ENCODE measurements around the gene MEIS3. TPM values are rescaled to one million over a fixed set of nuclear protein-coding genes. Genes with fewer than 3 reads are reported as not detected.

Gene MEIS3
- total RNA-seq, 2 experiments from 2014 or later = not detected

DNA sequence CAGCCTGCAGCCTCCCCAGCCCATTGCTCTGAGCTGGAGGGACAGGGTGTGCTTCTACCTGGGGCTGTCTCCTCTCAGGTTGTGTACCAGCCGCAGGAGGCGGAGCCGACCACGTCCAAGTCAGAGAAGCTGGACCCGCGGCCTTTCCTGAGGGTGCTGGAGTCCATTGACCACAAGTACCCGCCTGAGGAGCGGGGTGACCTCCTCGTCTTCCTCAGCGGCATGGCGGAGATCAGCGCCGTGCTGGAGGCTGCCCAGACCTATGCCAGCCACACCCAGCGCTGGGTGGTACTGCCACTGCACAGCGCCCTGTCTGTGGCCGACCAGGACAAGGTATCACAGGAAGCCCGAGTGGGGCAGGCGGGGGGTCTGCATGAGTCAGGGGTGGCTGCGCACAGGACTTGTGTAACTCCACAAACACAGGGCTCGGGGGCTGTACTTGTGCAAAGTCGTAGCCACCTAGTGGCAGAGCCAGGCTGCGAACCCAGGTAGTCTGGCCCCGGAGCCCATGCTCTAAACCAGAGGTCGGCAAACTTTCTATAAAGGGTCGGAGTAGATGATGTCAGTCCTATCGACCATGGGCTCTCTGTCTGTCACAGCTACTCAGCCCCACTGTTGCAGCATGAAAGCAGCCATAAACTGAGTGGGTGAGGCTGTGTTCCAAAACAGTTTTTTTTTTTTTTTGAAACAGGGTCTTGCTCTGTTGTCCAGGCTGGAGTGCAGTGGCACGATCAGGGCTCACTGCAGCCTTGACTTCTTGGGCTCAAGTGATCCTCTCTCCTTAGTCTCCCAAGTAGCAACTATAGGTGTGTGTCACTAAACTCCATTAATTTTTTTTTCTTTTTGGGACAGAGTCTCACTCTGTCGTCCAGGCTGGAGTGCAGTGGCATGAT is 61.3 kb downstream of the MEIS3 start:
- Mint-ChIP-seq H3K4me1 (ENCODE audit: low read depth) (peaks cover 13% of the 10 kb centered on the region), H3K36me3 (ENCODE audit: low read depth) (peaks cover 47% of the 10 kb centered on the region), H3K4me3 (no peak overlapping the region), H3K9me3 (no peaks in the 10 kb centered on the region), H3K27me3 (ENCODE audit: low read depth) (no peaks in the 10 kb centered on the region), H3K27ac (no peak overlapping the region)
- DNase-seq = no peak
- intact Hi-C loops (cut with micrococcal nuclease) = no loop called here
- CTCF ChIA-PET = interaction anchor here (0.6 to 1.6 kb wide), 5 partner anchors 9 to 33 kb away, joined by 3 to 12 read pairs (median 4); partner anchors contain the start of gene DHX34

DNA sequence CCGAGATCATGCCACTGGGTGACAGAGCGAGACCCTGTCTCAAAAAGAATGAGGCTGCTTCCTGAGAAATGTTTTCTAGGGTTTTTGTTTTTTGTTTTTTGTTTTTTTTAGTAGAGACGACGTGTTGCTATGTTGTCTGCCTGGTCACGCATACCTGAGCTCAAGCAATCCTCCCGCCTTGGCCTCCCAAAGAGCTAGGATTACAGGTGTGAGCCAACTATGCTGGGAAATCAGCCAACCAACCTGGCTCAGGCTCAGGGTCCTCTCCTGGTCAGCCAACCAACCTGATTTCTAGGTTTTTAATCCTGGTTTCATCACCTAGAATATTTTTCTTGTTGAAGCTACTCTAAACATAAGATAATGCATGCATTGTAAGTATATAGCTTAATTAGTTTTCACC is 62.4 kb downstream of the MEIS3 start:
- no peak for DNase-seq
- H3K4me1 Mint-ChIP-seq (ENCODE audit: low read depth) = peaks cover 24% of the 10 kb centered on the region
- H3K27me3 Mint-ChIP-seq (ENCODE audit: low read depth) = no peaks in the 10 kb centered on the region
- CTCF ChIA-PET = interaction anchor here (0.6 to 1.6 kb wide), 5 partner anchors 8 to 73 kb away, joined by 3 to 12 read pairs (median 3); partner anchors contain the start of gene DHX34
- H3K27ac Mint-ChIP-seq = no peak overlapping the region
- H3K36me3 Mint-ChIP-seq (ENCODE audit: low read depth) = peaks cover 52% of the 10 kb centered on the region
- H3K4me3 Mint-ChIP-seq = no peak overlapping the region
- intact Hi-C loops (cut with micrococcal nuclease) = no loop called here
- no peaks in the 10 kb centered on the region for H3K9me3 Mint-ChIP-seq

DNA sequence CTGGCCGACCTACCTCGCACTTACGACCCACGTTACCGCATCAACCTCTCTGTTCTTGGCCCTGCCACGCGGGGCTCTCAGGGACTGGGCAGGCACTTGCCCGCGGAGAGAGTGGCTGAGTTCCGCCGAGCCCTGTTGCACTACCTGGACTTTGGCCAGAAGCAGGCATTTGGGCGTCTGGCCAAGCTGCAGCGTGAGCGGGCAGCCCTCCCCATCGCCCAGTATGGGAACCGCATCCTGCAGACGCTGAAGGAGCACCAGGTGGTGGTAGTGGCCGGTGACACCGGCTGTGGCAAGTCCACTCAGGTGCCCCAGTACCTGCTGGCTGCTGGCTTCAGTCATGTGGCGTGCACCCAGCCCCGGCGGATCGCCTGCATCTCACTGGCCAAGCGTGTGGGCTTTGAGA is 66.0 kb downstream of the MEIS3 start:
- DNase-seq = no peak
- Mint-ChIP-seq H3K27me3 (ENCODE audit: low read depth) (no peaks in the 10 kb centered on the region), H3K27ac (no peak overlapping the region), H3K9me3 (no peaks in the 10 kb centered on the region), H3K4me1 (ENCODE audit: low read depth) (peaks cover 54% of the 10 kb centered on the region), H3K36me3 (ENCODE audit: low read depth) (peaks cover 54% of the 10 kb centered on the region), H3K4me3 (no peak overlapping the region)
- intact Hi-C loops (cut with micrococcal nuclease) = no loop called here
- CTCF ChIA-PET = interaction anchor here (1.2 kb wide), 1 partner anchor 38 kb away, joined by 4 read pairs; no protein-coding TSS in a partner anchor

Other genes starting within 250 kb of the MEIS3 start
- gene BBC3, start 188.3 kb downstream of the MEIS3 start, total RNA-seq = 10 to 100 TPM; 55.9 to 59.5 TPM
- 10 to 100 TPM; 43.6 to 47.7 TPM for gene CCDC9, start 163.0 kb downstream of the MEIS3 start, total RNA-seq
- 10 to 100 TPM; 18.7 to 19.9 TPM for gene INAFM1, start 144.6 kb downstream of the MEIS3 start, total RNA-seq
- gene C5AR1, start 109.7 kb downstream of the MEIS3 start, total RNA-seq = under 1 TPM in 1 of 2 experiments, not detected in 1; 0.19 TPM
- not detected for gene C5AR2, start 87.4 kb downstream of the MEIS3 start, total RNA-seq
- 10 to 100 TPM; 11.2 to 11.6 TPM for gene DHX34, start 70.2 kb downstream of the MEIS3 start, total RNA-seq
- gene SLC8A2, start 52.4 kb upstream of the MEIS3 start, total RNA-seq = not detected
- 10 to 100 TPM; 14.2 to 15.5 TPM for gene KPTN, start 64.7 kb upstream of the MEIS3 start, total RNA-seq
- gene NAPA, start 95.5 kb upstream of the MEIS3 start, total RNA-seq = 10 to 100 TPM; 72.5 to 75.1 TPM
- under 1 TPM; 0.33 to 0.44 TPM for gene ZNF541, start 153.6 kb upstream of the MEIS3 start, total RNA-seq
- gene BICRA, start 189.6 kb upstream of the MEIS3 start, total RNA-seq = 10 to 100 TPM; 11.2 to 12.5 TPM